K562 (cell line): ENCODE measurements around the gene C6orf47. TPM values are rescaled to one million over a fixed set of nuclear protein-coding genes. Genes with fewer than 3 reads are reported as not detected.

Experiments used
- CHD7 ChIP-seq: fragments of 200-600 bp; sonication (generic); IDR thresholded peaks from one replicate; pipeline ENCODE4 v1.6.1; 2012; ENCODE audit warnings: mild to moderate bottlenecking, low read depth, low read length, inconsistent platforms
- CTCFL ChIP-seq: IDR thresholded peaks from 2 replicates; pipeline ENCODE4 v1.6.1; 2011; ENCODE audit warnings: borderline replicate concordance, low read depth, mild to moderate bottlenecking, moderate library complexity, low read length; ENCODE audit not compliant: insufficient read depth, poor library complexity, severe bottlenecking
- HES1 ChIP-seq: fragments of 450-650 bp; IDR thresholded peaks from 2 replicates; pipeline ENCODE4 v1.6.1; 2016; ENCODE audit warnings: low read depth, mild to moderate bottlenecking, moderate library complexity
- ILF3 ChIP-seq: fragments of 450-650 bp; IDR thresholded peaks from 2 replicates; pipeline ENCODE4 v1.6.1; 2018; ENCODE audit warnings: antibody characterized with exemption, mild to moderate bottlenecking, moderate library complexity, borderline replicate concordance
- MEF2D ChIP-seq: conservative IDR thresholded peaks from 2 replicates; pipeline ENCODE4 v1.6.1; 2016; ENCODE audit warnings: low read depth, missing genetic modification characterization, missing compliant biosample characterization
- PHB ChIP-seq: fragments of 250-450 bp; sonication (Bioruptor Pico); IDR thresholded peaks from 2 replicates; pipeline ENCODE4 v1.5.0; 2021
- PTTG1 ChIP-seq: fragments of 450-650 bp; IDR thresholded peaks from 2 replicates; pipeline ENCODE4 v1.6.1; 2016; ENCODE audit warnings: low read depth, mild to moderate bottlenecking, missing genetic modification characterization, missing compliant biosample characterization
- THRB ChIP-seq: fragments of 450-650 bp; formaldehyde crosslinking; conservative IDR thresholded peaks from 2 replicates; pipeline ENCODE4 v1.4.0; 2022; ENCODE audit warnings: mild to moderate bottlenecking, missing genetic modification characterization
- ZFX ChIP-seq: sonication (generic); formaldehyde crosslinking; IDR thresholded peaks from 2 replicates; pipeline ENCODE4 v1.8.0; 2022; ENCODE audit warnings: mild to moderate bottlenecking, missing genetic modification reagents, moderate library complexity
- ZNF12 ChIP-seq: sonication (generic); formaldehyde crosslinking; IDR thresholded peaks from 2 replicates; pipeline ENCODE4 v1.4.0; 2020; ENCODE audit warnings: mild to moderate bottlenecking, missing genetic modification reagents
- ZNF124 ChIP-seq: sonication (generic); formaldehyde crosslinking; IDR thresholded peaks from 2 replicates; pipeline ENCODE4 v1.8.1; 2022; ENCODE audit warnings: missing genetic modification reagents
- ZNF445 ChIP-seq: fragments of 250-450 bp; sonication (Bioruptor Pico); IDR thresholded peaks from 2 replicates; pipeline ENCODE4 v1.4.0; 2020; ENCODE audit warnings: low read depth, mild to moderate bottlenecking, moderate library complexity
- polyA plus RNA-seq, 8 experiments: library from polyadenylated mRNA; depleted of rRNA in 4 of 8; stranded (reverse) in 5 of 8; unstranded in 3 of 8; fragments of >200 nt; fragmentation: Nextera tagmentation in 2 of 8; fragmentation: Illumina TruSeq in 1 of 8; extraction: Ambion mirVana in 2 of 8; extraction: Trizol in 1 of 8; gene quantifications; 2 replicates each; pipeline versions ENCODE4 v1.2.1 to v1.2.3, GENCODE V29; 2011 to 2014; ENCODE audit warnings: inconsistent platforms in 1 of 8, missing spikeins in 1 of 8
- total RNA-seq, 7 experiments: library from RNA; depleted of rRNA in 6 of 7; stranded (reverse); fragments of >200 nt in 6 of 7; fragmentation: Illumina TruSeq in 2 of 7; extraction: Trizol in 2 of 7; gene quantifications; 2 replicates each; pipeline versions ENCODE4 v1.2.1 to v1.2.3, GENCODE V29; 2011 to 2021; ENCODE audit warnings: low replicate concordance in 1 of 7

The C6orf47 gene
- total and polyA plus RNA-seq, 9 of the 15 experiments (the other 6 are each of a cell fraction or from before 2014, with no cell fraction given): 0.14 to 43.8 (median 27.0) TPM

GRCh38 chr6:31664790-31665500 lies 4.4 kb upstream of the C6orf47 start, which contains the start of gene GPANK1 (continued):
- TF ChIP-seq CHD7: peak; percentile 71
- TF ChIP-seq MEF2D (tag): peak; percentile 76; the same call in 1 of the 2 replicates
- peak; percentile 5 for TF ChIP-seq CTCFL
- TF ChIP-seq PHB (CRISPR knock-in tag): no peak
- TF ChIP-seq ZNF445 (CRISPR knock-in tag): no peak
- no peak for TF ChIP-seq ZFX (CRISPR knock-in tag)
- peak; percentile 76 for TF ChIP-seq HES1
- peak; percentile 86 for TF ChIP-seq THRB (CRISPR knock-in tag)
- peak; percentile 90 for TF ChIP-seq ZNF12 (CRISPR knock-in tag)
- no peak for TF ChIP-seq PTTG1 (tag)
- no peak for TF ChIP-seq ILF3
- no peak for TF ChIP-seq ZNF124
